Stomach (tissue), 9 donors: ENCODE data around the gene LAYN. TPM values are rescaled to one million over a fixed set of nuclear protein-coding genes. Genes with fewer than 3 reads are reported as not detected.

Experiments used
- DNase-seq, 2 donors: peaks; one replicate each; pipeline versions ENCODE4 v3.0.0 to v3.0.0-alpha.2; 2013 to 2019
- H3K27ac ChIP-seq, 5 donors: fragments of 200-600 bp in 4 of 5; sonication (generic) in 4 of 5; one replicate each; pipeline ENCODE4 v1.5.1; 2013 to 2019; ENCODE audit warnings: mild to moderate bottlenecking in 1 of 5, moderate library complexity in 1 of 5
- H3K27me3 ChIP-seq, 3 donors: fragments of 200-600 bp; sonication (generic); one replicate each; pipeline ENCODE4 v1.5.1; 2017 to 2019; ENCODE audit warnings: mixed run types in 1 of 3
- H3K36me3 ChIP-seq, 4 donors: fragments of 200-600 bp; sonication (generic); 1 replicate in 3 of 4; 2 replicates in 1 of 4; pipeline ENCODE4 v1.5.1; 2016 to 2019
- H3K4me1 ChIP-seq, 4 donors: fragments of 200-600 bp; sonication (generic); one replicate each; pipeline ENCODE4 v1.5.1; 2016 to 2019
- H3K4me3 ChIP-seq, 4 donors: fragments of 200-600 bp; sonication (generic) in 3 of 4; one replicate each; pipeline ENCODE4 v1.5.1; 2016 to 2019; ENCODE audit warnings: mild to moderate bottlenecking in 1 of 4
- H3K9me3 ChIP-seq, 4 donors: fragments of 200-600 bp; sonication (generic); one replicate each; pipeline ENCODE4 v1.5.1; 2016 to 2019
- CTCF ChIP-seq, 7 experiments: fragments of 450-650 bp in 4 of 7; fragments of 200-600 bp in 3 of 7; sonication (generic) in 3 of 7; IDR thresholded peaks; one replicate each; pipeline ENCODE4 v1.5.1; 2016 to 2019; ENCODE audit warnings: antibody characterized with exemption in 7 of 7, control low read depth in 2 of 7, mild to moderate bottlenecking in 1 of 7
- EP300 ChIP-seq: sonication (generic); formaldehyde crosslinking; IDR thresholded peaks from one replicate; pipeline ENCODE4 v1.6.1; 2017; ENCODE audit warnings: antibody characterized with exemption
- POLR2A ChIP-seq, 4 donors: fragments of 450-650 bp; IDR thresholded peaks; one replicate each; pipeline ENCODE4 v1.6.1; 2016; ENCODE audit warnings: antibody characterized with exemption in 4 of 4, control low read depth in 2 of 4, mild to moderate bottlenecking in 1 of 4, moderate library complexity in 1 of 4
- POLR2AphosphoS5 ChIP-seq, 3 donors: sonication (generic); formaldehyde crosslinking; IDR thresholded peaks; one replicate each; pipeline ENCODE4 v1.6.1; 2016; ENCODE audit warnings: antibody characterized with exemption in 3 of 3
- WGBS, 5 donors: extraction: QIAGEN DNeasy Blood & Tissue Kit in 3 of 5; methylation state at CpG; one replicate each; pipeline versions ENCODE4 v1.1.5 to v1.1.7; 2013 to 2018; 5-methylcytosine and 5-hydroxymethylcytosine counted together
- intact Hi-C: fragments of 100-400 bp; cut with DNase I; formaldehyde crosslinking; loops from one replicate; pipeline ENCODE4 v1.15.1; 2023; ENCODE audit warnings: low total_unique reads
- polyA plus RNA-seq, 3 donors: library from polyadenylated mRNA; stranded (reverse); fragments of 200-250 nt; gene quantifications; one replicate each; pipeline ENCODE4 v1.2.3, GENCODE V29; 2013
- total RNA-seq, 5 donors: library from RNA; depleted of rRNA; stranded (reverse); fragments of >200 nt; gene quantifications; one replicate each; pipeline versions ENCODE4 v1.1.0 to v1.2.3, GENCODE V29; 2014 to 2016
- donor health status: healthy with polysubstance abuse.
- donor health status: Bipolar disorder and iron deficiency.
- donor health status: healthy.

LAYN gene
- total and polyA plus RNA-seq, 8 donors: 0.87 to 54.0 (median 5.6) TPM

- 77 to 90% (median 78%) methylated on average over 2 of the region's 2 CpGs for WGBS, 5 donors
- intact Hi-C loops: no loop called here
- Histone ChIP-seq H3K4me3 (no peak overlapping the region), H3K9me3 (no peaks in the 10 kb centered on the region), H3K27ac (no peak overlapping the region), H3K4me1 (no peaks in the 10 kb centered on the region), H3K27me3 (no peaks in the 10 kb centered on the region), H3K36me3 (no peaks in the 10 kb centered on the region)
- no peak for TF ChIP-seq POLR2A (IDR thresholded peaks at IDR 0.05)
- no peak for TF ChIP-seq EP300
- TF ChIP-seq POLR2AphosphoS5 (IDR thresholded peaks at IDR 0.05): no peak
- no peak for DNase-seq
These were observed 19.4 kb upstream of the LAYN start for GRCh38 chr11:111521135-111521534.

GRCh38 chr11:111522426-111522825 lies 18.1 kb upstream of the LAYN start:
- WGBS, 5 donors: 79 to 83% (median 81%) methylated on average over 5 of the region's 5 CpGs
- H3K9me3 ChIP-seq: no peaks in the 10 kb centered on the region
- intact Hi-C loops: no loop called here
- DNase-seq: no peak
- H3K4me3 ChIP-seq: no peak overlapping the region
- TF ChIP-seq POLR2A (IDR thresholded peaks at IDR 0.05) (no peak), CTCF (IDR thresholded peaks at IDR 0.05) (no peak), POLR2AphosphoS5 (IDR thresholded peaks at IDR 0.05) (no peak)
- no peaks in the 10 kb centered on the region for H3K36me3 ChIP-seq
- no peak overlapping the region for H3K27ac ChIP-seq
- no peaks in the 10 kb centered on the region for H3K4me1 ChIP-seq
- no peaks in the 10 kb centered on the region for H3K27me3 ChIP-seq

- no peak for DNase-seq
- Histone ChIP-seq H3K36me3 (no peaks in the 10 kb centered on the region), H3K9me3 (no peaks in the 10 kb centered on the region), H3K27ac (no peak overlapping the region), H3K4me1 (no peaks in the 10 kb centered on the region), H3K4me3 (no peak overlapping the region), H3K27me3 (no peaks in the 10 kb centered on the region)
- TF ChIP-seq EP300: no peak
- TF ChIP-seq CTCF (IDR thresholded peaks at IDR 0.05): no peak
- no peak for TF ChIP-seq POLR2A (IDR thresholded peaks at IDR 0.05)
- no peak for TF ChIP-seq POLR2AphosphoS5 (IDR thresholded peaks at IDR 0.05)
- intact Hi-C loops: no loop called here
- WGBS, 5 donors: 89 to 94% (median 91%) methylated on average over 2 of the region's 2 CpGs
These were observed 17.2 kb upstream of the LAYN start for GRCh38 chr11:111523343-111523742.

- DNase-seq: no peak
- whole genome bisulfite sequencing, 5 donors: 69 to 82% (median 74%) methylated on average over 1 of the region's 1 CpG
- H3K27ac ChIP-seq: no peak overlapping the region
- intact Hi-C loops: no loop called here
- TF ChIP-seq CTCF (IDR thresholded peaks at IDR 0.05) (no peak), POLR2AphosphoS5 (IDR thresholded peaks at IDR 0.05) (no peak), POLR2A (IDR thresholded peaks at IDR 0.05) (no peak), EP300 (no peak)
- H3K4me1 ChIP-seq: no peaks in the 10 kb centered on the region
- no peaks in the 10 kb centered on the region for H3K27me3 ChIP-seq
- H3K9me3 ChIP-seq: no peaks in the 10 kb centered on the region
- no peak overlapping the region for H3K4me3 ChIP-seq
- H3K36me3 ChIP-seq: no peaks in the 10 kb centered on the region
These were observed 16.5 kb upstream of the LAYN start for GRCh38 chr11:111524056-111524455.

GRCh38 chr11:111525456-111525855 lies 15.1 kb upstream of the LAYN start:
- H3K9me3 ChIP-seq: no peaks in the 10 kb centered on the region
- no peaks in the 10 kb centered on the region for H3K36me3 ChIP-seq
- H3K4me3 ChIP-seq: no peak overlapping the region
- H3K4me1 ChIP-seq: no peaks in the 10 kb centered on the region
- intact Hi-C loops: no loop called here
- H3K27ac ChIP-seq: no peak overlapping the region
- no peak for DNase-seq
- no peaks in the 10 kb centered on the region for H3K27me3 ChIP-seq
- TF ChIP-seq EP300 (no peak), POLR2AphosphoS5 (IDR thresholded peaks at IDR 0.05) (no peak), CTCF (IDR thresholded peaks at IDR 0.05) (no peak), POLR2A (IDR thresholded peaks at IDR 0.05) (no peak)
- 86 to 100% (median 95%) methylated on average over 1 of the region's 1 CpG for WGBS, 5 donors
